ENCODE data around the gene PRKCZ. TPM values are rescaled to one million over a fixed set of nuclear protein-coding genes. Genes with fewer than 3 reads are reported as not detected.

PRKCZ gene
- total RNA-seq, 2 experiments from 2014 or later, result 8.0 to 10.0 TPM

GRCh38 chr1:2194898-2195673 lies 144.9 kb downstream of the PRKCZ start:
- no peaks in the 10 kb centered on the region for H3K9me2 ChIP-seq (ENCODE audit: insufficient read depth, low read length)
- intact Hi-C loops (cut with micrococcal nuclease; ENCODE audit: unreplicated experiment), result loop anchor here (1.0 to 5.0 kb wide), 2 partner anchors 107 to 187 kb away; no protein-coding TSS in a partner anchor
- DNase-seq (ENCODE audit: low spot score), result peak; percentile 87
- H2AFZ ChIP-seq (ENCODE audit: low read length), result peak overlapping the region; percentile 47
- peaks cover 23% of the 10 kb centered on the region for H3K4me1 ChIP-seq (ENCODE audit: insufficient read depth, low read length, poor library complexity, severe bottlenecking)
- H3K4me2 ChIP-seq (ENCODE audit: low read length), result peak overlapping the region; percentile 79
- no peaks in the 10 kb centered on the region for H3K36me3 ChIP-seq (ENCODE audit: insufficient read depth, low read length)
- H3K79me2 ChIP-seq (ENCODE audit: insufficient read depth, low read depth, low read length), result no peaks in the 10 kb centered on the region
- H3K9me3 ChIP-seq (ENCODE audit: low read length), result no peaks in the 10 kb centered on the region
- peak overlapping the region; percentile 52 for H3K27ac ChIP-seq (ENCODE audit: low read depth, low read length, poor library complexity, severe bottlenecking)
- CTCF ChIA-PET (ENCODE audit: unreplicated experiment), result interaction anchor here (0.7 kb wide), 4 partner anchors 10 to 187 kb away, joined by 3 to 5 read pairs (median 4); no protein-coding TSS in a partner anchor
- BruUV-seq (replicated peaks), result no TSS peak
- TF ChIP-seq EZH2phosphoT487 (IDR thresholded peaks at IDR 0.05; ENCODE audit: borderline replicate concordance, low read depth, low read length), result no peak
- peak; percentile 91 for TF ChIP-seq CTCF (conservative IDR thresholded peaks at IDR 0.05; ENCODE audit: low read length)
- POLR2A ChIA-PET, result interaction anchor here (0.6 to 1.1 kb wide), 3 partner anchors 10 to 354 kb away, joined by 3 read pairs; no protein-coding TSS in a partner anchor
- peak overlapping the region; percentile 67 for H3K4me3 ChIP-seq (ENCODE audit: low read depth, low read length, poor library complexity, severe bottlenecking)
- no peaks in the 10 kb centered on the region for H4K20me1 ChIP-seq (ENCODE audit: insufficient read depth, low read length)

- TF ChIP-seq EZH2phosphoT487 (IDR thresholded peaks at IDR 0.05; ENCODE audit: borderline replicate concordance, low read depth, low read length) (no peak), CTCF (conservative IDR thresholded peaks at IDR 0.05; ENCODE audit: low read length) (no peak)
- DNase-seq (ENCODE audit: low spot score), result no peak
- H2AFZ ChIP-seq (ENCODE audit: low read length), result peak overlapping the region; percentile 47; the same call in 1 of the 2 replicates
- ChIA-PET CTCF (ENCODE audit: unreplicated experiment) (no interaction called here), POLR2A (interaction anchor here (1.1 kb wide), 1 partner anchor 187 kb away, joined by 3 read pairs; no protein-coding TSS in a partner anchor)
- H3K9me3 ChIP-seq (ENCODE audit: low read length), result no peaks in the 10 kb centered on the region
- BruUV-seq (replicated peaks), result no TSS peak
- H3K4me1 ChIP-seq (ENCODE audit: insufficient read depth, low read length, poor library complexity, severe bottlenecking), result peaks cover 21% of the 10 kb centered on the region
- H3K4me2 ChIP-seq (ENCODE audit: low read length), result 0 out of 2 replicates have a peak overlapping the region, but pooled peaks have one; percentile 79
- no peaks in the 10 kb centered on the region for H3K79me2 ChIP-seq (ENCODE audit: insufficient read depth, low read depth, low read length)
- H3K4me3 ChIP-seq (ENCODE audit: low read depth, low read length, poor library complexity, severe bottlenecking), result no peak overlapping the region
- H3K36me3 ChIP-seq (ENCODE audit: insufficient read depth, low read length), result no peaks in the 10 kb centered on the region
- H4K20me1 ChIP-seq (ENCODE audit: insufficient read depth, low read length), result no peaks in the 10 kb centered on the region
- H3K27ac ChIP-seq (ENCODE audit: low read depth, low read length, poor library complexity, severe bottlenecking), result no peak overlapping the region
- no peaks in the 10 kb centered on the region for H3K9me2 ChIP-seq (ENCODE audit: insufficient read depth, low read length)
- intact Hi-C loops (cut with micrococcal nuclease; ENCODE audit: unreplicated experiment), result loop anchor here (1.0 to 5.0 kb wide), 2 partner anchors 107 to 187 kb away; no protein-coding TSS in a partner anchor
Observed at GRCh38 chr1:2195785-2196184, 145.6 kb downstream of the PRKCZ start.
